SU-DHL-6 (cell line): ENCODE results near the gene DBX1.

Source experiments
- H2AFZ ChIP-seq: fragments of 200-600 bp; sonication (generic); 2 replicates; pipeline ENCODE4 v1.6.1; 2014; ENCODE audit warnings: low read depth, mild to moderate bottlenecking, moderate library complexity, mixed read lengths, antibody characterized with exemption, low read length; ENCODE audit not compliant: severe bottlenecking
- H3F3A ChIP-seq: fragments of 200-600 bp; shearing (Covaris generic); 2 replicates; pipeline ENCODE4 v1.6.0; 2016; ENCODE audit warnings: antibody characterized with exemption, mild to moderate bottlenecking; ENCODE audit not compliant: insufficient read depth
- H3K27ac ChIP-seq: fragments of 200-600 bp; sonication (generic); 2 replicates; pipeline ENCODE4 v1.5.1; 2016; ENCODE audit warnings: low read depth, mild to moderate bottlenecking, low read length, moderate library complexity, mixed read lengths
- H3K27me3 ChIP-seq: fragments of 200-600 bp; sonication (generic), shearing (Covaris generic); 2 replicates; pipeline ENCODE4 v1.6.0; 2014; ENCODE audit warnings: mild to moderate bottlenecking, low read length
- H3K36me3 ChIP-seq: fragments of 200-600 bp; sonication (generic); 2 replicates; pipeline ENCODE4 v1.6.1; 2014; ENCODE audit warnings: mild to moderate bottlenecking, low read length, mixed read lengths
- H3K4me2 ChIP-seq: fragments of 300-600, 200-600 bp; shearing (Covaris generic), sonication (generic); 2 replicates; pipeline ENCODE4 v1.6.0; 2014; ENCODE audit warnings: low read length, low read depth, mild to moderate bottlenecking; ENCODE audit not compliant: poor library complexity, severe bottlenecking
- H3K4me3 ChIP-seq: fragments of 200-600 bp; sonication (generic); 2 replicates; pipeline ENCODE4 v1.5.1; 2014; ENCODE audit warnings: antibody characterized with exemption, low read length, mild to moderate bottlenecking, mixed read lengths; ENCODE audit not compliant: insufficient read depth, poor library complexity, severe bottlenecking
- H3K79me2 ChIP-seq: fragments of 200-600 bp; sonication (generic); 2 replicates; pipeline ENCODE4 v1.6.1; 2014; ENCODE audit warnings: mild to moderate bottlenecking, low read length, moderate library complexity; ENCODE audit not compliant: insufficient read depth
- H3K9ac ChIP-seq: fragments of 200-600 bp; sonication (generic); 2 replicates; pipeline ENCODE4 v1.7.0; 2014; ENCODE audit warnings: mild to moderate bottlenecking, low read length
- H3K9me2 ChIP-seq: fragments of 200-600 bp; sonication (generic); replicated peaks from 2 replicates; pipeline ENCODE4 v1.6.1; 2014; ENCODE audit warnings: low read length; ENCODE audit not compliant: insufficient read depth
- H3K9me3 ChIP-seq: fragments of 200-600 bp; sonication (generic); 2 replicates; pipeline ENCODE4 v1.6.1; 2014; ENCODE audit warnings: low read length, mixed read lengths; ENCODE audit not compliant: insufficient read depth
- H4K20me1 ChIP-seq: fragments of 200-600 bp; sonication (generic); 2 replicates; pipeline ENCODE4 v1.6.1; 2014; ENCODE audit warnings: low read depth, mild to moderate bottlenecking, antibody characterized with exemption, low read length, moderate library complexity, mixed read lengths
- EZH2phosphoT487 ChIP-seq: fragments of 200-600 bp; sonication (generic), shearing (Covaris generic); conservative IDR thresholded peaks from 2 replicates; pipeline ENCODE4 v1.6.1; 2018; ENCODE audit warnings: mild to moderate bottlenecking, antibody characterized with exemption, low read length, moderate library complexity, mixed read lengths
- TF ChIP-seq, protein P1 (sequence below): fragments of 200-600 bp; sonication (generic); IDR thresholded peaks from one replicate; pipeline ENCODE4 v1.5.1; 2017; ENCODE audit warnings: antibody characterized with exemption, mild to moderate bottlenecking, low read length, moderate library complexity; ENCODE audit not compliant: insufficient read depth, poor library complexity, severe bottlenecking

The DBX1 gene

DNA sequence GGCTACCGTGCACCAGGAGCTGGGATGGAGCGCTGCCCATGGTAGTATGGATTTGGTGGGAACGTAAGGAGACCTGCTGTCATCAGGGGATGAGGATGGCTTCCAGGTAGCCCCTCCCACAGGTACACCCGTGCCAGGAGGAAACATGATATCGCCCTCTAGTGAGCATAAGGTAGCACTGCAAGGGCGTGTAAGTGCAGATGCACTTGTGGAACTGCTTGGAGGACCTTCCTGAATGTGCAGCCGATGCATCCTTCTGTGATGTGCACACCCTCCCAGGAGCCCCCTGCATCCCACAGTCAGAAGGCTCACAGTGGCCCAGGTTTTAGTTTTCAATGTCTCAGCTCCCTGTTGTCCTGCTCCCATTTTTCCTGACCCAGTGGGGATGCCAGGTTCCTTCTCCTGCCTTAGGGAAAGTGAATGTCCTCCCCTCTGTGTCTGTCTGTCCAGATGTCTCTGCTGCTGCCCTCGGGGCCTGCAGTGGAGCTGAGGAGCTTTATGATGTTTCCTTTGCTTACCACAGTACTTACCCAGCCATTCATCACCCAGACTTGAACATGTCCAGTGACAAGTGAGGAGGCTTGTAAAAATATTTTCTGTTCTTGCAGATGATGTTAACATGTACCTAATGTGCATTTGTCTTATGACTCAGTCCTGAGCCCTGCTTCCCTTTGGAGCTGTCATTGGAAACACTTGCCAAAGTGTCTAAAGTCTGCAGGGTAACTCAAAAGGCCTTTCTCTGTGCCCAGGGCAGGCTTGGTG, 49.2 kb downstream of the DBX1 start:
- H3K9ac ChIP-seq = no peak overlapping the region
- H2AFZ ChIP-seq = no peak overlapping the region
- no peaks in the 10 kb centered on the region for H3K9me2 ChIP-seq
- TF ChIP-seq, protein P1, sequence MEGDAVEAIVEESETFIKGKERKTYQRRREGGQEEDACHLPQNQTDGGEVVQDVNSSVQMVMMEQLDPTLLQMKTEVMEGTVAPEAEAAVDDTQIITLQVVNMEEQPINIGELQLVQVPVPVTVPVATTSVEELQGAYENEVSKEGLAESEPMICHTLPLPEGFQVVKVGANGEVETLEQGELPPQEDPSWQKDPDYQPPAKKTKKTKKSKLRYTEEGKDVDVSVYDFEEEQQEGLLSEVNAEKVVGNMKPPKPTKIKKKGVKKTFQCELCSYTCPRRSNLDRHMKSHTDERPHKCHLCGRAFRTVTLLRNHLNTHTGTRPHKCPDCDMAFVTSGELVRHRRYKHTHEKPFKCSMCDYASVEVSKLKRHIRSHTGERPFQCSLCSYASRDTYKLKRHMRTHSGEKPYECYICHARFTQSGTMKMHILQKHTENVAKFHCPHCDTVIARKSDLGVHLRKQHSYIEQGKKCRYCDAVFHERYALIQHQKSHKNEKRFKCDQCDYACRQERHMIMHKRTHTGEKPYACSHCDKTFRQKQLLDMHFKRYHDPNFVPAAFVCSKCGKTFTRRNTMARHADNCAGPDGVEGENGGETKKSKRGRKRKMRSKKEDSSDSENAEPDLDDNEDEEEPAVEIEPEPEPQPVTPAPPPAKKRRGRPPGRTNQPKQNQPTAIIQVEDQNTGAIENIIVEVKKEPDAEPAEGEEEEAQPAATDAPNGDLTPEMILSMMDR = peak; percentile 90
- TF ChIP-seq EZH2phosphoT487 = no peak
- H3K9me3 ChIP-seq = no peaks in the 10 kb centered on the region
- no peak overlapping the region for H3K27ac ChIP-seq
- H3K4me2 ChIP-seq = no peak overlapping the region
- H4K20me1 ChIP-seq = no peaks in the 10 kb centered on the region
- H3K4me3 ChIP-seq = no peak overlapping the region
- H3K36me3 ChIP-seq = no peaks in the 10 kb centered on the region
- no peaks in the 10 kb centered on the region for H3K79me2 ChIP-seq
- no peaks in the 10 kb centered on the region for H3K27me3 ChIP-seq
- H3F3A ChIP-seq = no peaks in the 10 kb centered on the region

- Histone ChIP-seq H3F3A (no peaks in the 10 kb centered on the region), H2AFZ (no peak overlapping the region), H3K36me3 (no peaks in the 10 kb centered on the region), H3K9me3 (no peaks in the 10 kb centered on the region), H3K27ac (no peak overlapping the region), H3K79me2 (no peaks in the 10 kb centered on the region), H3K9ac (no peak overlapping the region), H3K4me3 (no peak overlapping the region), H3K27me3 (no peaks in the 10 kb centered on the region), H3K4me2 (no peak overlapping the region), H3K9me2 (no peaks in the 10 kb centered on the region), H4K20me1 (no peaks in the 10 kb centered on the region)
- TF ChIP-seq, protein P1 = no peak
- no peak for TF ChIP-seq EZH2phosphoT487
Observed at GRCh38 chr11:20109731-20110445, 50.4 kb downstream of the DBX1 start.
